ENCODE measurements around the gene CASP2.
"Not testable (repeated sequence)": the region's sequence is repeated elsewhere in the genome, so short reads cannot be mapped to it uniquely, and the experiment has no call there.

CASP2 gene

DNA sequence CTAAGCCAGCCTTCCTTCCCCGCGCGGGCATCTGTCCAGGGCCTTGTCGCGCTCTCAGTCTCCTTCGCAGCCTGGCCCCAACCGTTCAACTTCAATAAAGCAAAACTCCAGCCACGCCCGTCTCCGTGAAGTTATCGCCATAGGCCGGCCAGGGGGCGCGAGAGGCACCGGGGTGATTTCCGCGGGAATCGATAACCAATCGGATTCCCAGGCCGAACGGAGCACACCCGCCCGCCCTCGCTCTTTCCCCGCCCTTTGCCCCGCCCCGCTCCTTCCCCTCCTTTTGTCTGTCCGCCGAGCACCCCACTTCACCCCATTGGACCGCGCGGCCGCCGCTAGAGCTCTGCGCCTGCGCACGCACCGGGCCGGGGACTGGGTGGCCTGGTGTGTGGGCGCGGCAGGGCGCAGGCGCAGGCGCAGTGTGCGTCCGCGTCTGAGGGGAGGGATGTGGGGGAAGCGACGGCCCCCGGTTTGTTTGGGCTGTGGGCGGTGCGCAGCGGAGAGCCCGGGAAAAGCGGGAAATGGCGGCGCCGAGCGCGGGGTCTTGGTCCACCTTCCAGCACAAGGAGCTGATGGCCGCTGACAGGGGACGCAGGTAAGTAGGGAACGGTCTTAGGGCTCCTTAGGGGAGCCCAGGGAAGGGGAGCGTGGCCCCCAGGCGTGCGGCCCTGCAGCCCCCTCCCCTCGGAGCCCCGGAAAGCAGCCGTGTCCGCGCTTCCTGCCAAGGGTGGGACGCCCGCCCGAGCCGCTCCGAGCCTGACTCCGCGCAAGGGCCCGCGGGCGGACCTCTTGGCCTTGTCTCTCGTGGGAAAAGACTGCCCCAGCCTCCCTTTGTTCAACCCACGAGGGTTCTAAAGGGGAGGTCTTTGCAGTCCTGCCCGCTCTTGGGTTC lies at the start of gene CASP2:
TSS of gene CASP2 (plus strand) at position 417 of the 892 bp plus-strand sequence. CDS start at position 522, 105 bp downstream.
- DNase-seq, result peak; percentile 99

DNA sequence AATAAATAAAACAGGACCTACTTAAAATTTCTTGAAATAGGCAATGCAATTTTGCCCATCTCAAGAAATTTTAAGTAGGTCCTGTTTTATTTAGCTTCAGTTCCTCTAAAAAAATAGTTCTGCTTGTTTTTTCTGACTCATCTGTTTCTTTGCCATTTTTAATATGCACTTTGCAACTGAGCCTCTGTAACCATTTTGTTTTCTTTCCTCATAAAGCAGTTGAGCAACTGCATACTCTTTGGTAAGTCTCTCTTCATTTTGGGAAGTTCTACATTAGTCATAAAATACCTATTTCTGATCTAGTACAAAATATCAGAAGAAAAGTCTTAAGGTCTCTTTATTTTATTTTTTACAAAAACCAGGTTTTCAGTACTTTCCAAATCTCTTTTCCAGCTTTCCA lies 48.3 kb upstream of the CASP2 start:
- no peak for DNase-seq

GRCh38 chr7:143240291-143241168 lies 47.6 kb upstream of the CASP2 start:
- DNase-seq, result peak; percentile 81 to 86

DNA sequence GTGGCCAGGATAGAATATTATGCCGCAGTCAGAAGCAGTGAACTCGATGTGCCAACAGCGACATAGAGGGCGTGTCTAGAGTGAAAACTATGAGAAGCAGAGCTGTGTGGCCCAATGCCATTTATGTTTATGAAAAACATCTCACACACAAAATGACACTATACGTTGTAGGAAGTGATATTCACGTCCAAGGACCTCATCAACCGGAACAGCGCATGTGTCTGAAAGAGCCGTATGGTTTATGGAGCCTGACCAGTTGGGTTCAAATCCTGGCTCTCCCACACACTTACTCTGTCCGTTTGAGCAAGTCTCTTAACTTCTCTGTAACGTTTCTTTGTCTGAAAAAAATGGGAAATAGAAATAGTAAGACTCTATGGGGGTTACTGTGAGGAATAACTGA lies 45.8 kb upstream of the CASP2 start:
- DNase-seq, result no peak

DNA sequence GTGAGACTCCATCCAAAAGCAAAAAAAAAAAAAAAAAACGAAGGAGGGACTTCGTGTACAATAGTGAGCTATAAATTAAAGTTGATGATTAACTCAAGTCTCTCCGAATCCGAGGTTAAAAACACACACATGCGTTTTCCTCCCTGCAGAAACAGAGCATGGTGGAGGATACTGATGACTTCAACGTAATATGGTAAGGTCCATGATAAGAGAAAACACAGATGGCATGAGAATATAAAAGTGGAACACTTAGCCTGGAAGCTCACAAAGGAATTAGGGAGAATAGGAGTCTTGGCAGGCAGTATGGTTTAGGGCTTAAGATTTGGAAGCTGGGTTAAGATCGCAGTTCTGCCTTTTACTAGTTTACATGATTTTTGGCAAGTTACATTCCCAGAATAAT lies 45.0 kb upstream of the CASP2 start:
- no peak for DNase-seq

DNA sequence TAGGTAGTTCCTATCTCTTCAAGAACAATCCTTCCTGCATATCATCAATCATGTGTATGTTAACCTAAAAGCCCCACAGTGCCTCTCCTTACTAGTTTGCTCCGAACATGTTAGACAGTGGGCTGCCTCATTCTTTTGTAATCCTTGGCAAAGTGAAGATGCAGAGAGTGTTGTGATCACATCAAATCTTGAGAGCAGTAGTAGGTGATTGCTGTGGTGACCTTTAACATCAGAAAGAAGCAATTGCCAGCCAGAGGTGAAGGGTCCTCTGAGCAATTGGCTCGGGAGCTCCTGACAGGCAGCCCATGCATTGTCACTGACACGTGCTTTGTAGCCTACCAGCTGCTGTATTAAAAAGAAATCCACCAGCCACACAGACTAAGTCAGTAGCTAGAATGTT lies 44.5 kb upstream of the CASP2 start:
- no peak for DNase-seq

DNA sequence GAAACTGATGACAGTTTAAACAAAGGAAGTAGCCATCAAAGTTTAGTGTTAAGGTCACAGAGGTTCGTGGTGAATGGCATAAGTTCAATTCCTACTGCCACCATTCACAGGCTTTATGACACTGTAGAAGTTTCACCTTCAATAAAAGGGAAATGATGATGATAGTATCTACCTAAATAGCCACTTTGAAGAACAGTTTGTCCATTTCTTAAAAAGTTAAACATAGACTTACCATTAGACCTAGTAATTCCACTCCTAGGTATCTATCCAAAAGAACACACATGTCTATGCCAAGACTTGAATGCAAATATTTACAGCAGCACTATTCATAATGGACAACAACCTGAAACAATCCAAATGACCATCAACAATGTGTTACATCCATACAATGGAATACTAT lies 43.8 kb upstream of the CASP2 start:
- no peak for DNase-seq

GRCh38 chr7:143245123-143245522 lies 43.0 kb upstream of the CASP2 start:
- no peak for DNase-seq

DNA sequence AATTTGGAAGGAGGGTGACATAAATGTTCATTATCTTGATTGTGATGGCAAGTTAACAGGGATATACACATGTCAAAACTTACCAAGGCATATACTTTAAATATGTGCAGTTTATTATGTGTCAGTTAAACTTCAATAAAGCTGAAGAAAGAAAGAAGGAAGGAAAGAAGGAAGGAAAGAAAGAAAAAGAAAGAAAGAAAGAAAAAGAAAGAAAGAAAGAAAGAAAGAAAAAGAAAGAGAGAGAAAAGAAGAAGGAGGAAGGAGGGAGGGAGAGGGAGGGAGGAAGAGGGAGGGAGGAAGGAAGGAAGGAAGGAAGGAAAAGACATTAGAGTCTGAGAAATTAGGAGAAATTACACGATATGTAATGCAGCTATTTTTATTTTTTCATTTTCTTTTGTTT lies 40.8 kb upstream of the CASP2 start:
- no peak for DNase-seq

DNA sequence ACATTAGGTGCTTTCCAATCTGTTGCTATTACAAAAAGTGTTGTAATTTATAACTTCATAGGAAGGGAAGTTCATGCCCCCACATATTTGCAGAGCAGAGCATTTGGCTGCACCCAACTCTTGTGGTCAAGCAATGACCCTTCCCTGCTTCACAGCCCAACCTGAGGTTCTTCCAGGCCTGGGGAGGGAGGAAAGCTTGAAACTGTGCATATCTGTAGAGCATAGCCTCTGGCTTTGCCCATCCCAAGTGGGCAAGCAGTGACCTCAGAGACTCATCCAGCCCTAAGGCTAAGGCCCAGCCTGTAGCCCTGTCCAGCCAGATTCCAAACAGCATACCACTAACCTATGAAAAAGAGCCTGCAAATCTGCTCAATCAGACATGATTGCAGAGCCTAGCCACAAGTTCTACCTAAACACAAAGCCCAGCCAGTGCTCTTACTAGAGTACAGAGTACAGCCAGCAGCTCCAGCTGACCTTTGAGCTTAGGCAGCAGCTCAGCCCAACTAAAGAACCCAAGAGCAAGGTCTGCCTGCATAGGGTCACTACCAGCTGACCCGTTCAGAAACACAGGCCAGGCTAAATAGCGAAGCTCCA lies 39.3 kb upstream of the CASP2 start:
- no peak for DNase-seq

- DNase-seq, result no peak
Measured at GRCh38 chr7:143250199-143250598, 38.0 kb upstream of the CASP2 start.

DNA sequence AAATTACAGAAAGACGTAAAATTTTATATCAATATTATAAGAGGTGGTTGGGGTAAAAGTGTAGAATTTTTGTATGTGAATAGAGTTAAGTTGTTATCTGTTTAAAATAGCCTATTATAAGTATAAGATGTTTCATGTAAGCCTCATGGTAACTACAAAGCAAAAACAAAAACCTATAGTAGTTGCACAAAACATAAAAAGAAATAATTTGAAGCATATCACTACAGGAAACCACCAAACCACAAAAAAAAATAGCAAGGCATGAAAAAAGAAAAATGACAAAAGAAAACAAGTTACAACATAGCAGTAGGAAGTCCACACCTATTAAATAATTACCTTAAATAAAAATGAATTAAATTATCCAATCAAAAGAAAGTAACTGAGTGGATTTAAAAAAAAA lies 37.3 kb upstream of the CASP2 start:
- DNase-seq, result peak in 1 of 2 donors; percentile 72

GRCh38 chr7:143252006-143252405 lies 36.1 kb upstream of the CASP2 start:
- DNase-seq, result peak in 1 of 2 donors; percentile 49

GRCh38 chr7:143255564-143255963 lies 32.6 kb upstream of the CASP2 start:
- DNase-seq, result no peak

- DNase-seq, result no peak
Measured at GRCh38 chr7:143256325-143256724, 31.8 kb upstream of the CASP2 start.

- DNase-seq, result peak in 1 of 2 donors; percentile 32
Measured at GRCh38 chr7:143256932-143257331, 31.2 kb upstream of the CASP2 start.

DNA sequence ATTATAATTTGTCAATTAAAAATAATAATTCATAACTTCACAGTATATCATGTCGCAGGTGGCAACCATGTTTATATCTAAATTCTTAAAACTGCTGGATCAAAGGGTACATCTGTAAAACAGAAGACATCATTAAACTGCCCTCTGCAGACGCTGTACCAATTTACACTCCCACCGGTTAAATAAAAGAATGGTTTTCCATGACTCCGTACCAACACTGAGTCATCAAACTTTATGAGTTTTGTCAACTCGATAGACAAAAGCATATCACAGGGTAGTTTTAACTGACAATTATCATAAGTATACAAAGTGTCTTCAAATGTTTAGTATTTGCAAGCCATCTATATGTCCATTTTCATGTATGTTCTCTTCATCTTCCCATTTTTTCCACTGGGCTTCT lies 30.6 kb upstream of the CASP2 start:
- DNase-seq, result no peak

- DNase-seq, result peak; percentile 35 to 51
Measured at GRCh38 chr7:143258831-143259230, 29.3 kb upstream of the CASP2 start.

- DNase-seq, result no peak
Measured at GRCh38 chr7:143259765-143260164, 28.4 kb upstream of the CASP2 start.

DNA sequence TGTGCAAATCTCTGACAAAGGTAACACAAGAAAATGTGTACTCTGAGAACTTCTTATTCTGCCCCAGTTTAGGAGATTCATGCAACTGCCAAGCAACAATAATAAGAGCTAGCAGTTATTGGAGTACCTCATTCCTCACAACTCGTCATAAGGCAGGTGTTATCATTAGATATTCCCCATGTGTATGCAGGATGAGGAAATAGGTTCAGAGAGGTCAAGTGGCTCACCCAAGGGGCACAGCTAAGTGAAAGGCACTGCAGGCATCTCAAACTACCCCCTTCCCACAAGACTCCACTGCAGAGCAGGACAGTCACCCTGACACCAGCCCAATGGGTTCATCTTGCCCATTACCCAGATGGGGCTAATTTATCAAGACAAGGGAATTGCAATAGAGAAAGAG lies 26.2 kb upstream of the CASP2 start:
- no peak for DNase-seq

- DNase-seq, result peak; percentile 77 to 80
Measured at GRCh38 chr7:143263266-143264195, 24.6 kb upstream of the CASP2 start, which contains the start of gene GSTK1. Gene GSTK1, plus strand, starts transcription at chr7:143263441. Its CDS starts 73 bp downstream, at chr7:143263514.

DNA sequence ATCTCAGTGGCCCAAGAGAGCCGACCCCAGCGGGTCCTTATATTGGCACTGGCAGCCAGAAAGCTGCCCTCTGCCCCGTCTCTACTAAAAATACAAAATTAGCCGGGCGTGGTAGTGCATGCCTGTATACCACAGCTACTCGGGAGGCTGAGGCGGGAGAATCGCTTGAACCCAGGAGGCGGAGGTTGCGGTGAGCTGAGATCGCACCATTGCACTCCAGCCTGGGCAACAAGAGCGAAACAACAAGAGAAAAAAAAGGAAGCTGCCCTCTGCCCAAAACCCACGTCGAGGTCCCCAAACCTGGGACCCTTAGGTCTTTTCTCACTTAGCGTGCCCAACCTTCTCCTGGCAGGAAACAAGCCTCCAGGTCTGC lies 24.0 kb upstream of the CASP2 start:
- DNase-seq, result not testable (repeated sequence)

All from CD4-positive, alpha-beta T cell treated with Interleukin-4 for 1 hour (primary cell).